IPS-18a (cell line): ENCODE results near the gene PSMD12.

Source experiments
- H3K27ac ChIP-seq: one replicate; pipeline ENCODE4 v1.5.1; 2013; ENCODE audit warnings: low read length
- H3K27me3 ChIP-seq: one replicate; pipeline ENCODE4 v1.6.1; 2013; ENCODE audit warnings: mild to moderate bottlenecking, low read length; ENCODE audit not compliant: control insufficient read depth, insufficient read depth
- H3K36me3 ChIP-seq: one replicate; pipeline ENCODE4 v1.6.1; 2013; ENCODE audit warnings: low read depth, low read length; ENCODE audit not compliant: control insufficient read depth
- H3K4me1 ChIP-seq: one replicate; pipeline ENCODE4 v1.6.1; 2013; ENCODE audit warnings: low read depth, low read length; ENCODE audit not compliant: control insufficient read depth
- H3K4me3 ChIP-seq: one replicate; pipeline ENCODE4 v1.5.1; 2013; ENCODE audit warnings: low read length
- H3K9ac ChIP-seq: one replicate; pipeline ENCODE4 v1.6.1; 2013; ENCODE audit warnings: mild to moderate bottlenecking, low read length, moderate library complexity
- H3K9me3 ChIP-seq: one replicate; pipeline ENCODE4 v1.6.1; 2013; ENCODE audit warnings: low read depth, low read length; ENCODE audit not compliant: control insufficient read depth

Gene PSMD12

GRCh38 chr17:67385122-67385988 lies 19.0 kb upstream of the PSMD12 start:
- H3K4me3 ChIP-seq: no peak overlapping the region
- H3K9me3 ChIP-seq: no peaks in the 10 kb centered on the region
- no peaks in the 10 kb centered on the region for H3K4me1 ChIP-seq
- no peaks in the 10 kb centered on the region for H3K27me3 ChIP-seq
- H3K36me3 ChIP-seq: no peaks in the 10 kb centered on the region
- no peak overlapping the region for H3K27ac ChIP-seq
- H3K9ac ChIP-seq: no peak overlapping the region

GRCh38 chr17:67381929-67382257 lies 15.5 kb upstream of the PSMD12 start:
- H3K27ac ChIP-seq: no peak overlapping the region
- peaks cover 6% of the 10 kb centered on the region for H3K27me3 ChIP-seq
- H3K4me3 ChIP-seq: no peak overlapping the region
- H3K9ac ChIP-seq: no peak overlapping the region
- H3K36me3 ChIP-seq: no peaks in the 10 kb centered on the region
- no peaks in the 10 kb centered on the region for H3K9me3 ChIP-seq
- peaks cover 8% of the 10 kb centered on the region for H3K4me1 ChIP-seq

DNA sequence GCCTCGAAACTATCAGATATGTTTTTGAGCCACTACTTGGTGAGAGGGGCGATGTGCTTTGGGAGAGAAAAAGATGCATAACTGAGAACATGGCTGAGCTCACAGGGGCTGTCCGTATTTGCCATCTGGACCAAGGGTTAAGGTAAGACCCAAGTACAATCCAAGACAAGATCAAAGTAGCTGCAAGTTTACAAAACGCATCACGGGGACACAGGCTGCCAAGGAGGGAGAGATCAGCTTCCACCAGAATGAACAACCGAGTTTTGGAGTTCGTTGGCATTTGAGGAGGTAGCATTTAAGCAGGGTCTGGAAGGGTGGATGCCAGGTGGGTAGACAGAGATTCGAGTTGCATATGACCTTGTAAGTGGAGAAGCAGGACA lies 12.9 kb upstream of the PSMD12 start:
- H3K4me1 ChIP-seq: peaks cover 22% of the 10 kb centered on the region
- no peaks in the 10 kb centered on the region for H3K9me3 ChIP-seq
- H3K9ac ChIP-seq: peak overlapping the region; percentile 65
- H3K4me3 ChIP-seq: peak overlapping the region; percentile 92
- H3K27ac ChIP-seq: no peak overlapping the region
- H3K36me3 ChIP-seq: no peaks in the 10 kb centered on the region
- H3K27me3 ChIP-seq: peaks cover 6% of the 10 kb centered on the region

DNA sequence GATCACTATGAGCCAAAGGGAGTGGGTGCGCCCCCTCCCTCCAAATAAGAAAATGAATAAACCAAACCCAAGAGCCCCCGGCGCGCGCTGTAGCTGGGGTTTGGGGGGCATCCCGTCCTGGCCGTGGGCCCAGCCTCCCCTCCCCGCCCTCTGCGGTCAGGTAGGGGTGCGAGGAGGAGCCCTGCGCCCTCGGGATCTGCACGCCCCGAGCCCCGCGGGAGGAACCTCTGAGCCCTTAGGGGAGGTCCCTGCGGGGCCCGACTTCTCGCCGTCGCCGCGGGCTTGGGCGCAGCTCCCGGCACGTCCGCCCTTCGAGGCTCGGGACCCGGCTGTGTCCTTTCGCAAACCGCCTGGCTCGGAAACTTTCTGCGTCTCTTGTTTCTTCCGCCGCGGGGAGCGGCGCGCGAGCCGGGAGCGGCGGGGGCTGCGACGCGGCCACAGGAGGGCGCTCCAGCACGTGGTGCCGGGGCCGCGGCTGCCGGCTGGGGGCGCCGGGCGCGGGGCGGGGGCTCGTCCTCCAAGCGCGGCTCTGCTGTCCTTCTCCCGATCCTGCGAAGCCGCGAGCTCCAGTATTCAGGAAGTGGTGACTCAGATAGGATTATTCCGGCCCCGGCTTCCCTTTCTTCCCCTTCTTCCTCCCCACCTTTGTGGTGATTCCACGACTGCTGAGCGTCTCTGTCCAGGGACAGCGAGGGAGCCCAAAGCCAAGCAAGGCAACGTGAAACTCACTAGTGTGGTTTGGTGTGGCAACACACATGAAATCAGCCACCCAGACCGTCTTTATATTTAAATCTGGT lies 12.3 kb upstream of the PSMD12 start:
- H3K36me3 ChIP-seq: no peaks in the 10 kb centered on the region
- peak overlapping the region; percentile 84 for H3K9ac ChIP-seq
- H3K4me1 ChIP-seq: peaks cover 22% of the 10 kb centered on the region
- peaks cover 6% of the 10 kb centered on the region for H3K27me3 ChIP-seq
- H3K27ac ChIP-seq: no peak overlapping the region
- peak overlapping the region; percentile 92 for H3K4me3 ChIP-seq
- H3K9me3 ChIP-seq: no peaks in the 10 kb centered on the region

DNA sequence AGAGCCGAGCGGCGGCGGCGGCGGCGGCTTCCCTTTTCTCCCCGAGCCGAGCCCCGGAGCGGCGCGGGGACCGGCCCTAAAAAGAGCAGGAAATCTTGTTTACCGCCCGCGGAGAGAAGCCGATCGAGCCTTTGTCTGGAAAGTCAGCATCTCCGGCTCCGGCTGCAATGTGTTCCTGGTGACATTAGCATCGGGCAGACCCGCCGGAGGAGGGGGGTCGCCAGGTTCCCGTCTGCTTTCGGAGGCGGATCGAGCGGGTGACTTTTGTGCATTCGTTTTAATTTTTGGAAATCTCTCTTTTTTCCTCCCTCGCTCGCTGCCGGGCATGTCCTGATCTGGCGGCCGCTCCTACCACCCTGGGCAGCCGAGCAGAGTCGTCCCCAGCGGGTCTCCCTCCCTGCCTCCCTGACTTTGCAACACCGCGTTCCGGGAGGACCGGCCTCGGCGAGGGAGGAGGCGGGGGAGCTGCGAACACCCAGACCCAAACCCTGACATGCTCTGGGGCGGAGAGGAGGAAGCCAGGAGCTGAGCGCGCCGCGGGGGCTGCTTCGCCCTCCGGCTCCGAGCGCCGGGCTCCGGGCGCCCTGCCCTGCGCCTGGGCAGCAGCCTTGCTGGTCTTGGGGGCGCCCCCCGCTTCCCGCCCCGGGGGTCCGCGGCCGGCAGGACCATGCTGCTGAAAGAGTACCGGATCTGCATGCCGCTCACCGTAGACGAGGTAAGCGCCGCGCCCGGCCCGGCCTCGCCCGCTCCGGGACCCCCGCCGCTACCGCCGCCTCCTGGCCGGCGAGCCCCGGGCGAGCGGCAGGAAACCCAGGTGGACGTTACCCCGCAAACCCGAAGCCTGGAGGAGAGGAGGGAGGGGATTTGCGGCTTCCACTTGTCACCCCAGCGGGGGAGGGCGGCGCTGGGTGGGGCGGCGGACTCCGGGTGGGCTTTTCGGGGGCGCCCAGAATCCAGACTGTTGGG lies 11.4 kb upstream of the PSMD12 start:
- Histone ChIP-seq H3K27me3 (peaks cover 6% of the 10 kb centered on the region), H3K4me3 (peak overlapping the region; percentile 92), H3K27ac (no peak overlapping the region), H3K9me3 (no peaks in the 10 kb centered on the region), H3K9ac (peak overlapping the region; percentile 84), H3K36me3 (no peaks in the 10 kb centered on the region), H3K4me1 (peaks cover 22% of the 10 kb centered on the region)

DNA sequence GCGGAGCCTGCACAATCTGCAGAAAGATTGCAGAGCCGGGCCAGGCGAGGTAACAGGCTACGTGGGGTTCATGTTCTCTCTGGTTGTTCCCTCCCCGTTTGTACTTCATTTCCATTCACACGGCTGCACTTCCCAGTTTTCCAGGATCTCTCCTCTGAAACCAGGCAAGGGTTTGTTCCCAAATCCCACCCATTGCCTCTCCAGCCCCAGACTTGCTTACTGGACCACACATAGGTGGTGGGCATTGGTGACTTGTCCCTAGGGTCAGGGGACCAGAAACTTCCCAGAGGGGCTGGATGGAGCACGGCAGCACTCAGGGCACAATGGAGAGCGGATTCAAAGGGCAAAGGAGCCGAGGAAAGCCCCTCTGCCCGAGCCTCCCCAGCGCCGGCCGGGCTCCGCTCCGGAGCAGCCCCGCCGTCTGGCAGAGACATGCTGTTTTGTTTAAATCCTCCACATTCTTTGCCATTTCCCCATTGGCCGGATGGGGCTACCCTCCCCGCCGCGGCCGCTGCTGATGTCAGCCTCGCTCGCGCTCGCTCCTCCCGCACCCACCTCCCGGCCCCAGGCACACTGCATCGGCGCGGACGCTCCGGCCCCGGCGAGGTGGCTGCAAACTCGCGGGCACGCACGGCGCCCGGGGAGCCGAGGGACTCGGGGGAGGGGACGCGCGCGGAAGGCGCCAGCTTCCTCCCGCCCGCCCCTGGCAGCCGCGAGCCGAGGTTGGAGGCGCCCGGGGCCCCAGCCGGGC lies 10.5 kb upstream of the PSMD12 start, which contains the start of gene PITPNC1:
TSS of gene PITPNC1 (plus strand) at position 545 of the 751 bp plus-strand sequence.
- Histone ChIP-seq H3K9me3 (no peaks in the 10 kb centered on the region), H3K4me1 (peaks cover 22% of the 10 kb centered on the region), H3K27me3 (peaks cover 6% of the 10 kb centered on the region), H3K36me3 (no peaks in the 10 kb centered on the region), H3K27ac (peak within 1 kb of the TSS; percentile 84), H3K4me3 (peak within 1 kb of the TSS; percentile 92), H3K9ac (peak within 1 kb of the TSS; percentile 84)

- Histone ChIP-seq H3K4me3 (peak overlapping the region; percentile 92), H3K9me3 (no peaks in the 10 kb centered on the region), H3K9ac (peak overlapping the region; percentile 84), H3K4me1 (peaks cover 22% of the 10 kb centered on the region), H3K27me3 (peaks cover 6% of the 10 kb centered on the region), H3K27ac (peak overlapping the region; percentile 84), H3K36me3 (no peaks in the 10 kb centered on the region)
Measured at GRCh38 chr17:67376415-67376736, 10.0 kb upstream of the PSMD12 start.

DNA sequence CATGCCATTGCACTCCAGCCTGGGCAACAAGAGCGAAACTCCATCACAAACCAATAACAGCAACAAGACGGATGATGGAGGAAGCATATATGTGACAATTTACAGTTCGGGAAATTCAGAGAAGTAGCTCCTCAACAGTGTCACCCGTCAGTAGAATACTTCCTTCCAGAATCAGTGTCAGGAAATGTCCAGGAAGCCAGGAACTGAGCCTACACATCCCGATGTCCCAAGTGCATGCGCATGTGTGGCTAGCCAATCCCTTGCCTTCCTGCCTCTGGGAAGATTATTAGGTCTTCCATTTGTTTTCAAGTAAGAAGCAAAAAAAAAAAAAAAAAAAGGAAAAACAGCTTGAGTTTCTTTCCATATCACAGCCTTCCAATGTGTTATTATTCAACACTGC lies 9.3 kb upstream of the PSMD12 start:
- Histone ChIP-seq H3K27me3 (peaks cover 6% of the 10 kb centered on the region), H3K36me3 (no peaks in the 10 kb centered on the region), H3K9ac (no peak overlapping the region), H3K9me3 (no peaks in the 10 kb centered on the region), H3K4me3 (peak overlapping the region; percentile 92), H3K27ac (no peak overlapping the region), H3K4me1 (peaks cover 22% of the 10 kb centered on the region)

DNA sequence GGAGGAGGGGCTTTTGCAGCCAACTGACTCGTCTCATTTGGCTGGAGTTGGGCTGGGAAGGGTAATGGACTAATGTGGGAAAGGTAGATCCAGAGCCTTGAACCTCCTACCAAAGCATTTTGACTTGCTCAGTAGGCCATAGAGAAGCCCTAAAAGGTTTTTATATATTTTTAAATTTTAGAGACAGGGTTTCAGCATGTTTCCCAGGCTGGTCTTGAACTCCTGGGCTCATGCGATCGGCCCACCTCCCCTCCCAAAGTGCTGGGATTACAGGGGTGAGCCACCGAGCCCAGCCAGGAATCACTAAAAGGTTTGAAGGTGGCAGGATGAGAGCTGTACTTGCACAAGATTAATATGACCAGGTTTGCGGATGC lies 8.7 kb upstream of the PSMD12 start:
- no peak overlapping the region for H3K27ac ChIP-seq
- H3K4me3 ChIP-seq: no peak overlapping the region
- H3K9me3 ChIP-seq: no peaks in the 10 kb centered on the region
- H3K27me3 ChIP-seq: peaks cover 6% of the 10 kb centered on the region
- no peak overlapping the region for H3K9ac ChIP-seq
- H3K4me1 ChIP-seq: peaks cover 22% of the 10 kb centered on the region
- H3K36me3 ChIP-seq: no peaks in the 10 kb centered on the region

GRCh38 chr17:67374329-67375053 lies 8.1 kb upstream of the PSMD12 start:
- H3K4me3 ChIP-seq: no peak overlapping the region
- no peaks in the 10 kb centered on the region for H3K9me3 ChIP-seq
- no peak overlapping the region for H3K9ac ChIP-seq
- H3K36me3 ChIP-seq: no peaks in the 10 kb centered on the region
- H3K4me1 ChIP-seq: peaks cover 20% of the 10 kb centered on the region
- H3K27ac ChIP-seq: no peak overlapping the region
- H3K27me3 ChIP-seq: peaks cover 5% of the 10 kb centered on the region
